Right atrium auricular region (tissue), 2 donors: ENCODE measurements around the gene FNTB. TPM values are rescaled to one million over a fixed set of nuclear protein-coding genes. Genes with fewer than 3 reads are reported as not detected.

Experiments used
- DNase-seq: peaks from one replicate; pipeline ENCODE4 v3.0.0-alpha.2; 2019; ENCODE audit warnings: low spot score
- H3K27ac ChIP-seq, 2 donors: fragments of 200-600 bp; sonication (generic); 1 replicate in 1 of 2; 2 replicates in 1 of 2; pipeline ENCODE4 v1.5.1; 2016 to 2019
- H3K27me3 ChIP-seq, 2 donors: fragments of 200-600 bp; sonication (generic); one replicate each; pipeline versions ENCODE4 v1.5.1 to v1.6.0; 2017 to 2019
- H3K36me3 ChIP-seq: fragments of 200-600 bp; sonication (generic); one replicate; pipeline ENCODE4 v1.5.1; 2016
- H3K4me1 ChIP-seq, 2 donors: fragments of 200-600 bp; sonication (generic); one replicate each; pipeline versions ENCODE4 v1.5.1 to v1.6.0; 2017 to 2019
- H3K4me3 ChIP-seq, 2 donors: fragments of 200-600 bp; sonication (generic); 1 replicate in 1 of 2; 2 replicates in 1 of 2; pipeline ENCODE4 v1.5.1; 2017 to 2019; ENCODE audit warnings: mild to moderate bottlenecking in 1 of 2, moderate library complexity in 1 of 2
- H3K9me3 ChIP-seq, 2 donors: fragments of 200-600 bp; sonication (generic); one replicate each; pipeline ENCODE4 v1.5.1; 2019
- total RNA-seq, 2 donors: library from RNA; depleted of rRNA; stranded (reverse); fragments of >200 nt; gene quantifications; one replicate each; pipeline ENCODE4 v1.1.0, GENCODE V29; 2016
- TF ChIP-seq, protein P1 (sequence below), 2 donors: fragments of 200-600 bp; sonication (generic); IDR thresholded peaks; one replicate each; pipeline ENCODE4 v1.5.1; 2019; ENCODE audit warnings: antibody characterized with exemption in 2 of 2

FNTB gene
- total RNA-seq, 2 donors from 2014 or later: 11.2 to 14.2 TPM

GRCh38 chr14:65035049-65035448, 48.4 kb downstream of the FNTB start:
- Histone ChIP-seq H3K27ac (peak overlapping the region; percentile 1 to 51), H3K4me3 (no peak overlapping the region), H3K4me1 (peaks cover 0 to 17% of the 10 kb centered on the region in 2 donors), H3K9me3 (no peaks in the 10 kb centered on the region), H3K36me3 (peaks cover 6% of the 10 kb centered on the region), H3K27me3 (no peaks in the 10 kb centered on the region)
- no peak for DNase-seq
- TF ChIP-seq, protein P1, sequence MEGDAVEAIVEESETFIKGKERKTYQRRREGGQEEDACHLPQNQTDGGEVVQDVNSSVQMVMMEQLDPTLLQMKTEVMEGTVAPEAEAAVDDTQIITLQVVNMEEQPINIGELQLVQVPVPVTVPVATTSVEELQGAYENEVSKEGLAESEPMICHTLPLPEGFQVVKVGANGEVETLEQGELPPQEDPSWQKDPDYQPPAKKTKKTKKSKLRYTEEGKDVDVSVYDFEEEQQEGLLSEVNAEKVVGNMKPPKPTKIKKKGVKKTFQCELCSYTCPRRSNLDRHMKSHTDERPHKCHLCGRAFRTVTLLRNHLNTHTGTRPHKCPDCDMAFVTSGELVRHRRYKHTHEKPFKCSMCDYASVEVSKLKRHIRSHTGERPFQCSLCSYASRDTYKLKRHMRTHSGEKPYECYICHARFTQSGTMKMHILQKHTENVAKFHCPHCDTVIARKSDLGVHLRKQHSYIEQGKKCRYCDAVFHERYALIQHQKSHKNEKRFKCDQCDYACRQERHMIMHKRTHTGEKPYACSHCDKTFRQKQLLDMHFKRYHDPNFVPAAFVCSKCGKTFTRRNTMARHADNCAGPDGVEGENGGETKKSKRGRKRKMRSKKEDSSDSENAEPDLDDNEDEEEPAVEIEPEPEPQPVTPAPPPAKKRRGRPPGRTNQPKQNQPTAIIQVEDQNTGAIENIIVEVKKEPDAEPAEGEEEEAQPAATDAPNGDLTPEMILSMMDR (IDR thresholded peaks at IDR 0.05): no peak

DNA sequence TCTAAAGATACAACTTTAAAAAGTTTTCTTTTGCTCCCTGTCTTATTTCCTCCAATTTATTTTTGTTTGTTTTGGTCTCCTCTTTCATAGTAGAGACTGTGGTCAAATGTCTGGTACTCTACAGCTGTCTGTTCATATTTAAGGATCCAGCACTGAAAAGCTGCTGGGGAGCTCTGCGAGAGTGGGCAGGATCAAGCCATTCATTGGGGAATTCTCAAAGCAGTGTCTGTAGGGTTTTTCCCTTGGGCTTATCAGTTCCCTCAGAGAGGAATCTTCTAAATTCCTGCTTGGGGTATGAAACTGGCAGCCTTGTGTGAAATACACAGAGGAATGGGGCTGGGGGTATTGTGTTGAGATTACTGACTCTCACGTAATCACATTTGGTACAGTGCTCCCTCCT, 52.3 kb downstream of the FNTB start:
- TF ChIP-seq, protein P1 (IDR thresholded peaks at IDR 0.05): no peak
- Histone ChIP-seq H3K4me3 (no peak overlapping the region), H3K27me3 (no peaks in the 10 kb centered on the region), H3K27ac (no peak overlapping the region), H3K9me3 (no peaks in the 10 kb centered on the region), H3K4me1 (peaks cover 0 to 17% of the 10 kb centered on the region in 2 donors), H3K36me3 (peaks cover 22% of the 10 kb centered on the region)
- DNase-seq: no peak

DNA sequence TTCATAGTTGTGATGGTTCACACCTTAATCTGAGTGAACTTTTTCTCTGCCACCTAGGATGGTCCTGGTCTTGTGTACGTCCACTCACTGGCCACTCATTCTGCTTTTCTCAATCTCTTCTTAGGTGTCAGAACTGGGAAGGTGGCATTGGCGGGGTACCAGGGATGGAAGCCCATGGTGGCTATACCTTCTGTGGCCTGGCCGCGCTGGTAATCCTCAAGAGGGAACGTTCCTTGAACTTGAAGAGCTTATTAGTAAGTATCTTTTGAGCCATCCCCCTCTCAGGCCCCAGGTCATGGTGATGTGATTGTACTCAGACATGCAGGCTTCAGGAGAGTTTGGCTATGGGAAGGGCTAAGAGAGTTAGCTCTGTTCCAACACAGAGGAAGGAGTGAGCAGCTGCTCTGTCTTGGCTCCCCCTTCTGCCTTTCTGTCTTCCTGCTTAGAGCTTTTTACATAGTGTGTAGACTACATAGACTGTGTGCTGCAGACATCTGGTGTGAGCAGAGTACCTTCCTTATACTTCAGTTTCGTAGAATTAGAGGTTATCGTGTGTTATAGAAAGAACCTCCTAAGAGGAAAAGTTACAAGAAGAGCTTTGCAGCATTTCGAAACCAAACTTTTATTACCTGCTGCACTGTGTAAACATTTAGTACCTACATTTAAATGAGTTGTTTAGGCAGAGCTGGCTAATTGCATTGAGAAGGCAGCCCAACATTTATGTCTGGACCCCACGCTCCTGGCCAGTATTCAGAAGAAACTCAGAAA, 54.2 kb downstream of the FNTB start:
- Histone ChIP-seq H3K9me3 (no peaks in the 10 kb centered on the region), H3K4me1 (peaks cover 0 to 3% of the 10 kb centered on the region in 2 donors), H3K27me3 (no peaks in the 10 kb centered on the region), H3K4me3 (no peak overlapping the region), H3K36me3 (peaks cover 22% of the 10 kb centered on the region), H3K27ac (no peak overlapping the region)
- TF ChIP-seq, protein P1 (IDR thresholded peaks at IDR 0.05): no peak
- DNase-seq: no peak

DNA sequence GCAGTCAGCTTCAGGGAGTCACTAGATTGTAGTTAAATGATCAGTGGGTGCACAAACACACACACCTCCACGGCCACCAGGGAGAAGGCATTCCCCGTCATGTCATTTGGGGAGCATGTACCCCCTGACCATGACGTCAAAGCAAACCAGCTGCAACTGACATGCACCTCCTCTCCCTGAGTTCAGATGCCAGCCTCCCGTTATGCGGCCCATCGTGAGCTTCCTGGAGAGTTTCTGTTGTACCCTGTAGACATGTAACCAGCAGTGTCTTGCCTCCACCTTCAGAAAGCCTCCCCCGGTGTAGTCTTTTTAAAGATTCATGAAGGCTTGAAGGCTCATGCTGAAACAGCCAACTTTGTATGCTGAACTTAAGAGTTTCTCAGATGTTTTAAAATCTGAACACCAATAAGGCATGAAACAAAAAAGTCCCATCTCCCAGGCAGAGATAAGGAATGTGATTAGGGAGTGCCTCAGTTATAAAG, 54.8 kb downstream of the FNTB start:
- H3K9me3 ChIP-seq: no peaks in the 10 kb centered on the region
- no peak overlapping the region for H3K27ac ChIP-seq
- DNase-seq: no peak
- peaks cover 0 to 3% of the 10 kb centered on the region in 2 donors for H3K4me1 ChIP-seq
- TF ChIP-seq, protein P1 (IDR thresholded peaks at IDR 0.05): no peak
- no peak overlapping the region for H3K4me3 ChIP-seq
- peaks cover 22% of the 10 kb centered on the region for H3K36me3 ChIP-seq
- H3K27me3 ChIP-seq: no peaks in the 10 kb centered on the region

GRCh38 chr14:65042296-65042695, 55.6 kb downstream of the FNTB start:
- H3K4me3 ChIP-seq: no peak overlapping the region
- DNase-seq: no peak
- peaks cover 0 to 5% of the 10 kb centered on the region in 2 donors for H3K4me1 ChIP-seq
- no peaks in the 10 kb centered on the region for H3K27me3 ChIP-seq
- H3K36me3 ChIP-seq: peaks cover 22% of the 10 kb centered on the region
- no peak overlapping the region for H3K27ac ChIP-seq
- TF ChIP-seq, protein P1 (IDR thresholded peaks at IDR 0.05): no peak
- no peaks in the 10 kb centered on the region for H3K9me3 ChIP-seq
